Measurements from ENCODE around the gene ANKRD33.

The ANKRD33 gene, protein sequence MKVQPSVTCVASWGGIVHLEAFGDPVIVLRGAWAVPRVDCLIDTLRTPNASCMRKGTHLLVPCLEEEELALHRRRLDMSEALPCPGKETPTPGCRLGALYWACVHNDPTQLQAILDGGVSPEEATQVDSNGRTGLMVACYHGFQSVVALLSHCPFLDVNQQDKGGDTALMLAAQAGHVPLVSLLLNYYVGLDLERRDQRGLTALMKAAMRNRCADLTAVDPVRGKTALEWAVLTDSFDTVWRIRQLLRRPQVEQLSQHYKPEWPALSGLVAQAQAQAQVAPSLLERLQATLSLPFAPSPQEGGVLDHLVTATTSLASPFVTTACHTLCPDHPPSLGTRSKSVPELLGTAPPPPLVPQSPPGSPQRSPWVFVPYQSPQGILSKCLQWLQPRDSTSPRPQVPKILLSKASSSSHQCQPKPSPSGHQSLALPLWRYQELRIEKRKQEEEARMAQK

DNA sequence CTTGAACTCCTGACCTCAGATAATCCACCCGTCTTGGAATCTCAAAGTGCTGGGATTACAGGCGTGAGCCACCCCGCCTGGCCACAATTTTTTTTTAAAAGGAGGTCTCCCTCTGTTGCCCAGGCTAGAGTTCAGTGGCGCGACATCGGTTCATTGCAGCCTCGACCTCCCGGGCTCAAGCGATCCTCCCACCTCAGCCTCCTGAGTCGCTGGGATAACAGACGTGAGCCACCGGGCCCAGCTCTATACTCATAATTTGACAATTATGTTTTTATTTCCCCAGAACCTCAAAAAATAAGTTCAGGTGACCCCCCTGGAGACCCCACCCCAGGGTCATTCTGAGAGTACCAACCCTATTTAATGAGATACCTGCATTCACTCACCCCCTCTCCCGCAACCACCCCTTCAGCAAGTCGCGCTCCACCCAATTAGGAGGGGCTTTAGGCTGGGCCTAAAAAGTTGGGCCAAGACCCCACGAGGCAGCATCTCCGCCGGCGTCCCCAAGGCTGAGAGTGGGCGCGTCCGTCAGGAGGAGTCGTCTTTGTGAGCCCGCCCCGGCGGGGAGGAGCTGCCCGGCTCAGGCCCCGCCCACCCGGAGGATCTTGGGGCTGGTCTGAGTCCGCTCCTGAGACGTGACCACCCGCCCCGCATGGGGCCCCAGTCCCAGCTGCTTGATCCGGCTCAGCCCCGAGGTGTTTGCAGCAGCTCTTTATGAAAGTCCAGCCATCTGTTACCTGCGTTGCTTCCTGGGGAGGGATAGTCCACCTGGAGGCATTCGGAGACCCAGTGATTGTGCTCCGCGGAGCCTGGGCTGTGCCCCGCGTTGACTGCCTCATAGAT lies at the start of gene ANKRD33:
Gene ANKRD33, plus strand, starts transcription at position 628 of the 840 bp plus-strand sequence. Its CDS starts 84 bp downstream, at position 712.
- Mint-ChIP-seq H3K27me3 (peaks cover 5 to 15% of the 10 kb centered on the region in 2 donors), H3K36me3 (no peaks in the 10 kb centered on the region), H3K4me1 (peaks cover 4 to 19% of the 10 kb centered on the region in 2 donors), H3K9me3 (peaks cover 0 to 4% of the 10 kb centered on the region in 2 donors), H3K27ac (no peak within 1 kb of the TSS), H3K4me3 (no peak within 1 kb of the TSS)
- no peak for DNase-seq
- peak; percentile 23 to 33 for ATAC-seq (replicated peaks)

DNA sequence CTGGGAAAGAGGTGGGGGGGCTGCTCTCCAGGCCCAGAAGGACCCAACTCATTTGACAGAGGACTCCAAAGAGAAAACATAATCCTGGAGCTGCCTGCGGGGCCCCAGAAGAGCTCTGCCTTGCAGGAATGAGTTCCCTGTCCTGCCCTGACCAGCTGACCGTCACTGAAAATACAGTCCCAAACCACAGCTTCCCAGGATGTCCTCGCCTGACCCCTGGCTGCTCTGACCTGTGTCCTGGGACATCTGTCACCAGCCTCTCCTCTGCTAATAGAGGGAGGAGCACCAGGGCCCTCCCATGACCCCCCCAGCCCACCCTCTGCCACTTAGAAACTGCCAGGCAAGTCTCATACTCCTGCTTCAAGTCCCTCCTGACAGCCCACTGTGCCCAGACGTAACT lies 49.1 kb upstream of the ANKRD33 start:
- Mint-ChIP-seq H3K4me1 (peaks cover 0 to 3% of the 10 kb centered on the region in 2 donors), H3K36me3 (no peaks in the 10 kb centered on the region), H3K27ac (no peak overlapping the region), H3K27me3 (peaks cover 42 to 58% of the 10 kb centered on the region in 2 donors), H3K9me3 (no peaks in the 10 kb centered on the region), H3K4me3 (no peak overlapping the region)
- DNase-seq (no peak), ATAC-seq (replicated peaks) (no peak)

DNA sequence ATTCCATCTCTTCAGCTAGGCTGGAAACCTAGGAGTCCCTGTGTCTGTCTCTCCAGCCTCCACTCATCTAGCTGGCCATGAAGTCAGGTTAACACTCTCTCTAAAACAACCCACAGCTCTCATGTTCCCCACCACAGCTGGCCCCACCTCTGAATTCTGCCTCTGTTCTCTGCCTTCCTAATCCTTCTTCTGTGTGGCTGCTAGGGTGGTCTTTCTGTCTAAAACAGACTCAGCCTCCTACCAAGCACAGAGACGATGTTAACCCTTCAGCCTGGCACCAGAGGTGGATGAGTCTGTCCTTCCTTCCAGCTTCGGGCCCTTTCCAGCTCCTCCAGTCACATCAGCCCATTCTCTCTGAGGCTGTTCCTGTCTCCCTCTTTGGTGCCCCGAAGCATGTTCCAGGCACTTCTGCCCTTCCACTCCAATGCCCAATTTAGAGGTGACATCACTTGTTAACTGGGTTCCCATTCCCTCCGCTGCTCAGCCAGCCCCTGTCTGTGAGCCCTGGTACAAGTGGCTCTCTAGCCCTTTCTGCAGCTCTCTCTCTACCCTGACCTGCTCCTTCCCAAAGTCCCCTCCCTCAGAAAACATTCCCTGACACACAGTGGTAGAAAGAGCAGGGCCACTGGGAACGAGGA lies 48.5 kb upstream of the ANKRD33 start:
- DNase-seq (no peak), ATAC-seq (replicated peaks) (no peak)
- no peaks in the 10 kb centered on the region for H3K9me3 Mint-ChIP-seq
- no peaks in the 10 kb centered on the region for H3K4me1 Mint-ChIP-seq
- H3K4me3 Mint-ChIP-seq, result no peak overlapping the region
- H3K27me3 Mint-ChIP-seq, result peaks cover 45 to 60% of the 10 kb centered on the region in 2 donors
- H3K27ac Mint-ChIP-seq, result no peak overlapping the region
- H3K36me3 Mint-ChIP-seq, result no peaks in the 10 kb centered on the region

DNA sequence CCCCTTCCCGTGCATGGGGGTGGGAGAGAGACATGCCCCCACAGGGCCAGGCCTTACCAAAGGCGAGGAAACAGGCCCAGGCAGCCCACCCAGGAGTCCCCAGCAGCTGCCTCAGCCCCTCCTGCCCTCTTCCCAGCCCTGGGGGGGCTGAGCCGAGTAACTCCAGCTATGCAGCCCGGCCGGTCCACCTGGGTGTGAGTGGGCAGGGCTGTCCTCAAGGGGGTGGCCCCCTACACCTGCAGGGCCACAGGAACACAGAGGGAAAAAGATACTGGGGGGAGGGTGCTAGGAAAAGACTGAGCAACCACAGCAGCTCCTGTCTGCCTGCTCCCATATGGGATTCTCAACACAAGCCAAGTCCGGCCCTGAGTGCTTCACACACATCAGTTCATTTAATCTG lies 46.9 kb upstream of the ANKRD33 start:
- H3K27me3 Mint-ChIP-seq, result peaks cover 59 to 75% of the 10 kb centered on the region in 2 donors
- no peak overlapping the region for H3K4me3 Mint-ChIP-seq
- peaks cover under 1 to 2% of the 10 kb centered on the region in 2 donors for H3K4me1 Mint-ChIP-seq
- no peaks in the 10 kb centered on the region for H3K36me3 Mint-ChIP-seq
- H3K9me3 Mint-ChIP-seq, result no peaks in the 10 kb centered on the region
- no peak overlapping the region for H3K27ac Mint-ChIP-seq
- ATAC-seq (replicated peaks) (no peak), DNase-seq (no peak)

DNA sequence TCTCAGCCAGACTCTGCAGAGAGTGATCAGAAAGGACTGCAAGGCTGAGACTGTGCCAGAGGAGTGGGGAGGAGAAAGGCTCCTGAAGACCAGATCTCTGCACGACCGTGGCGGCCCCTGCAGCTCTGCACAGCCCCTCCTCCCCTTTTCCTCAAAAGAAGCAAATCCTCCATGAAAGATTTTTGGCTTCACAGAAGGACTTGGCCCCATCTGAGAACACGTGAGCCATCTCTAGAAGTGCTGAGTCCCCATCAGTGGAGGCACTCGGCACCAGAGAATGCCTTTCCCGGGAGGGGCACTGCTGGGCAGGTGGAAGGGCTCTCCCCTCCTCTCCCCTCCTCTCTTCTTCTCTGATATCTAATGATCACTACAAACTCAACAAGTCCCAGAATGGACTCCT lies 46.2 kb upstream of the ANKRD33 start:
- ATAC-seq (replicated peaks), result no peak
- Mint-ChIP-seq H3K4me1 (peaks cover 4 to 9% of the 10 kb centered on the region in 2 donors), H3K27me3 (peaks cover 66 to 83% of the 10 kb centered on the region in 2 donors), H3K36me3 (no peaks in the 10 kb centered on the region), H3K27ac (no peak overlapping the region), H3K9me3 (no peaks in the 10 kb centered on the region), H3K4me3 (no peak overlapping the region)
- DNase-seq, result no peak

DNA sequence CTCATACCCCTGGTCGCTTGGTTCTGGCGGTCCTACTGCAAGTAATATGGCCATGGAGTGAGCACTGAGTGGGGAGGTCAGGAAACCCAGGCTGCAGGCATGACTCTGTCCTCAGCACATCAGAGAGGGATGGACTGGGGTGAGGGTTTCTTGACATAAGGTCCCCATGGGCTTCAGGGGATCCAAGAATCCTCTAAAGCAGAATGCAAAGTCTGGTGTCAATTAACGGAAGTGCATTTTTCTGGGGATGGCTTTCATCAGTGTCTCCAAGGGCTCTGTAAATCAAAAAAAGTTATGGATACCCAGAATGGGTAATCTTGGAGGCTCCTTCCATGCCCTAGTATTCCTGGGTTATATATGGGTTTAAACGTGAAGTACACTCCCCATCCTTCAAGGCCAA lies 43.0 kb upstream of the ANKRD33 start:
- no peak overlapping the region for H3K4me3 Mint-ChIP-seq
- H3K9me3 Mint-ChIP-seq, result no peaks in the 10 kb centered on the region
- no peak for DNase-seq
- H3K27me3 Mint-ChIP-seq, result peaks cover 49 to 73% of the 10 kb centered on the region in 2 donors
- H3K27ac Mint-ChIP-seq, result no peak overlapping the region
- no peaks in the 10 kb centered on the region for H3K36me3 Mint-ChIP-seq
- peaks cover 8 to 20% of the 10 kb centered on the region in 2 donors for H3K4me1 Mint-ChIP-seq
- ATAC-seq (replicated peaks), result no peak

DNA sequence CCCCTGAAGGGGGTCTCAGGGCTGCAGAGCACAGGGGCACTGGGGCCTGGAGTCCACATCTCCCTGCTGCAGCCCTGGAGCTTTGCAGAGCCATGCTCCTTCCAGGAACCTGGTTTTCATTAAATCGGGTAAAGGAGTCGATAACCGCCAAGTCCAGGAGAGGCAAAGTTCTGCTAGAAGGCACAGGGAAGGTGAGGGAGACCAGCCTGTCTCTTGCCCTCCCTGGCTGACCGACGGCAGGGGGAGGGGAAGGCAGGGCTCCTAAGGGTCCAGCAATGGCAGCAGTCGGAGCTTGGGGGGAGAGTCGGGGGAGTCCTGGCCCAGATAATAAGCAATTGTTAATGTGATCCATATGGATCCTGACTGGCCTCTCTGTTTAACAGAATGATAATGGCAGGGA lies 42.4 kb upstream of the ANKRD33 start:
- peaks cover 48 to 75% of the 10 kb centered on the region in 2 donors for H3K27me3 Mint-ChIP-seq
- H3K4me3 Mint-ChIP-seq, result no peak overlapping the region
- ATAC-seq (replicated peaks) (no peak), DNase-seq (no peak)
- H3K9me3 Mint-ChIP-seq, result no peaks in the 10 kb centered on the region
- no peaks in the 10 kb centered on the region for H3K36me3 Mint-ChIP-seq
- H3K4me1 Mint-ChIP-seq, result peaks cover 8 to 23% of the 10 kb centered on the region in 2 donors
- no peak overlapping the region for H3K27ac Mint-ChIP-seq

DNA sequence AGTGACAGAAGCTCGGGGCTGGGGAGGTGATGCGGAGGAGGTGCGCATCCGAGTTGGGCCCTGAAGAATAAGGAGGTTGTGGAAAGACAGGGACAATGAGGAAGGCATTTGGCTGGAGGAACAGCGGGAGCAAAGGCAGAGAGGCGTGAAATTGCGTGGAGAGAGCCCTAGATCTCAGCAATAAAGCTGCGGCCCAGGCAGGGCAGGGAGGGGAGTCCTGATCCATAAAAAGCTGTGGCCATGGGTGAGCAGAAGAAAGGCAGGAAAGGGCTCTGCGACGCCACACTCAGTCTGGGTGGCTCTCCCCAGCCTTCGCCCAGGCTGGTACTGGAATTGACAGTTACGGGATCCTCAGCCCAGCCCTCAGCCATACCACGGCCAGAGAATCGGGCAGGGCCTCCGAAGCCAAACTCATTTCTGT lies 41.6 kb upstream of the ANKRD33 start:
- H3K27me3 Mint-ChIP-seq, result peaks cover 53 to 82% of the 10 kb centered on the region in 2 donors
- H3K36me3 Mint-ChIP-seq, result no peaks in the 10 kb centered on the region
- DNase-seq, result no peak
- peaks cover 13 to 31% of the 10 kb centered on the region in 2 donors for H3K4me1 Mint-ChIP-seq
- peak overlapping the region; percentile 34 to 59 for H3K4me3 Mint-ChIP-seq
- H3K27ac Mint-ChIP-seq, result no peak overlapping the region
- ATAC-seq (replicated peaks), result no peak
- H3K9me3 Mint-ChIP-seq, result no peaks in the 10 kb centered on the region

DNA sequence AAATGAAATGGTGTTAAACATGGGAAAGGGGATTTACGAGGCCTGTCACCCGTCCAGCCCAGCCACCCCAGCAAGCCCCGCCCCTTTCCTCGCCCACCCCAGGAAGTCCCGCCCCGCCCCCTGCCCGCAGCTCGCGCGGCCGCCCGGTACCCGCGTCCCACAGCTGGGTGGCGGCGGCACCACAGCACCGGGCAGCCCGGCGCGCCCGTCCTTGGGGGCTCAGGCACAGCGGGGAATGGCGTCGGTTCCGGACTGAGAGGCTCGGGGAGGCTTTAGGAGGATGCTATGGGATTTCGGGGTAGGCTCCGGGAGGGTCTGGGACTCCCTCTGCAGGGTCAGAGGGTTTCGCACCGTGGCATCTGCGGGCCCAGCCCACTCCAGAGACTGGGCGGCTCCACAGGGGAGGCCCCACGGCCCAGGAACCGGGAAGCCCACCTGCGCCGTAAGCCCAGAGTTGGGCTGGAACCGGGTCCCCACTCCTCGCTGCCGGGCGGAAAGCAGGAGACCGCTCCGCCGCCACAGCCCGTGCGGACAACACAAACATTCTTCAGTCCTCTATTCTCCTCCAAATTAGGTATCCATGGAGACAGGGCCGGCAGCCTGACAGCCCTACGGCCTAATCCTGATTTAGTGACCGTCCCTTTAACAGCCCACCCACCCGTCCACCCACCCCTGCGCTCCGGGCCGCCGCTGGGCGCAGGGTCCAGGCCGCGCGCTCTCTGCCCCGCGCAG lies 40.8 kb upstream of the ANKRD33 start:
- Mint-ChIP-seq H3K27me3 (peaks cover 52 to 82% of the 10 kb centered on the region in 2 donors), H3K4me1 (peaks cover 19 to 39% of the 10 kb centered on the region in 2 donors), H3K9me3 (no peaks in the 10 kb centered on the region), H3K4me3 (peak overlapping the region; percentile 70 to 75), H3K27ac (no peak overlapping the region), H3K36me3 (no peaks in the 10 kb centered on the region)
- DNase-seq (no peak), ATAC-seq (replicated peaks) (peak; percentile 56 to 63)

DNA sequence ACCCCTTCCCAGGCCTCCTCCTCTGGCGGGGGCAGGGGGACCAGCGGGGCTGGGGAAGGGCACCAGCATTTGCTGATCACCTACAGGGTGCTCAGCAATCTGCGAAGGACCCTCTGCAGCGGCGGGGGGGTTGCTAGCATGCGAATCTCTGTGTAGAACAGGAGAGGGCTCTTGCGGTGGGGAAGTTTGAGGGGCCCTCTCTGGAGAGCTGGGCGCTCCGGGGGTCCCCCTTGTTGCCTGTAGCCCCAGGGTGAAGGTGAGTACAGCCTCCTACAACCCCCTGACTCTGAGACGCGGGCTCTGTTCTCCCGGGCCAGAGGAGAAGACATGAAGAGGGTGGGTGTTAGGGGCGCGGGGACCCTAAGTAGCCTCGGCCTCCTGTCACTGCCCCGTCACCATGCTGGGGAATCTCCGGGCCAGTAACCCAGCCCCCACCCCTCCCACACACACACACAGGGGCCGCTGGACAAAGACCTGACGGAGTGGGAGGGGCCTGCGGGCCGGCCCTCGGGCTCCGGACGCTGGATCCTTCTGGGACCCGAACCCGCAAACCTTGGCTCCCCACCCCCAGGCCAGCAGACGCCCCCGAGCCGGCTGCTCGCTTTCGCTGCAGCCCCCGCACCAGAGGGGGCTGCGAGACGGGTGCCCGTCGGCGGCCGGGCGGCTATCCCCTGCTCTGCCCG lies 40.1 kb upstream of the ANKRD33 start:
- no peak for DNase-seq
- no peak overlapping the region for H3K27ac Mint-ChIP-seq
- peaks cover 0 to 2% of the 10 kb centered on the region in 2 donors for H3K9me3 Mint-ChIP-seq
- H3K4me1 Mint-ChIP-seq, result peaks cover 19 to 44% of the 10 kb centered on the region in 2 donors
- H3K27me3 Mint-ChIP-seq, result peaks cover 54 to 82% of the 10 kb centered on the region in 2 donors
- peak overlapping the region; percentile 59 to 70 for H3K4me3 Mint-ChIP-seq
- peak; percentile 19 to 20 for ATAC-seq (replicated peaks)
- no peaks in the 10 kb centered on the region for H3K36me3 Mint-ChIP-seq

DNA sequence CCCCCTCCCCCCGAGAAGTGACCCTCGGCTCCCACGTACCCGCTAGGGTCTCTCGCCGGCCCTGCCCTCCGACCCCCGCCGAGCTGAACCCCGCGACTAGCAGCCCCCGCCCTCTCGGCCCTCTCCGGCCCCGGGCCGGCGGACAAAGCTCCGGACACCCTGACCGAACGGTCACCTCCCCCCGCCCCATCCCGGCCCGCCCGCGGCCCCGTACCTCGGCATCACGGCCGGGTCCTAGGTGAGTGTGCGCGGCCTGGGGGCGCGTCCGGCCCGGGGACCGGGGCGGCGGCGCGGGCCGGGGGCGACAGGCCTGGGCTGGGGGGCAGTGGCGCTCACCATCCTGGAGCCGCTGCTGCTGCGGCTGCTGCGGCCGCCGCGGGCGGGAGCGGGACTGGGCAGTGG lies 39.6 kb upstream of the ANKRD33 start, which contains the start of gene FIGNL2:
Gene FIGNL2, minus strand, starts transcription at position 393 of the 402 bp plus-strand sequence. CDS start 26,305 bp downstream, outside the sequence.
- no peaks in the 10 kb centered on the region for H3K36me3 Mint-ChIP-seq
- no peak within 1 kb of the TSS for H3K27ac Mint-ChIP-seq
- DNase-seq (no peak), ATAC-seq (replicated peaks) (no peak)
- peak within 1 kb of the TSS; percentile 59 to 70 for H3K4me3 Mint-ChIP-seq
- peaks cover 0 to 2% of the 10 kb centered on the region in 2 donors for H3K9me3 Mint-ChIP-seq
- H3K27me3 Mint-ChIP-seq, result peaks cover 59 to 84% of the 10 kb centered on the region in 2 donors
- H3K4me1 Mint-ChIP-seq, result peaks cover 19 to 44% of the 10 kb centered on the region in 2 donors

DNA sequence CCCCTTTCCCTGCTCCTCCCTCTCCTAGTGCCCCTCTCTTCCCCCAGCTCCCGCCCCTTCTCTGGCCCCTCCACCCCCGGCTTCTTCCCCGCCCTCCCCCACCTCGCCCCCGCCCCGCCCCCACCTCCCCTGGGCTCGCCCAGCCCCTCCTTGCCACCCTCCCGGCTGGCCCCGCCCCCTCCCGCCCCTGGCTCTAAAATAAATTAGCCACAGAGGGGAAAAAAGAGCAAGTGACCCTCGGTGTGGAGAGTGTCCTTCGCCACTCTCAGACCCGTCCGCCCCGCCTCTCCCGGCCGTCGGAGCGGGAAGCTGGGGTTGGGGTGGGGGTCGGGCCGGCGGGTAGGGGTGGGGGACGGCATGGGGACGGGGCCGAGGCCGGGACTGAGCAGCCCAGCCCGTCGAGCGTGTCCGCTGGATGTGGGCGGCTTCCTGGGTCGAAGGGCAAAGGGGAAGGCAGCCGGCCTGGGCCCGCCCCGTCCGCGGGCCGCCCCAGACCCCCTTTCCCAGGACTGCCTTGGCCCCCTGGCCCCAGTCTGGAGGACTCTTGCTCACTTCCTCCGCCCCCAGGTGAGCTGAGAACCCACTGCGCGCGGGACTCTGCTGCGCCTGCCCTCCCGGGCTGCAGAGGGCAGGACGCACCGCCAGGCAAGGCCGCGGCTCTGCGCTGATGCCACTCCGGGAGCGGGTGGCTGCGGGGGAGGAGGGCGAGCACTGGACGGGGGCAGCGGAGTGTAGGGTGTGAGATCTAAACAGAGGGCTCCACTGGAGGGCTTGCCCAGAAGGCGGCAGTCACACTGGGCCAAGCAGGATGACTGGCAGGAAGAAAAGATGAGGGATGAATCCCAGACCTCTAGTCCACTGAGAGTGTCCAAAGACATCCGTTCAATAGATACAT lies 38.8 kb upstream of the ANKRD33 start:
- H3K27ac Mint-ChIP-seq, result no peak overlapping the region
- ATAC-seq (replicated peaks) (no peak), DNase-seq (no peak)
- peak overlapping the region in 1 of 2 donors; percentile 56 for H3K4me3 Mint-ChIP-seq
- H3K9me3 Mint-ChIP-seq, result peaks cover 0 to 2% of the 10 kb centered on the region in 2 donors
- peaks cover 19 to 44% of the 10 kb centered on the region in 2 donors for H3K4me1 Mint-ChIP-seq
- no peaks in the 10 kb centered on the region for H3K36me3 Mint-ChIP-seq
- H3K27me3 Mint-ChIP-seq, result peaks cover 54 to 77% of the 10 kb centered on the region in 2 donors

All from stimulated activated naive B cell treated with anti-CD40 and anti-IgM and Interleukin-4, amounts not matched to agents 10 μg/mL and 1 μg/mL and 100 μg/mL, for 72 hours (primary cell).